ENCODE results near the gene LPCAT3. TPM values are rescaled to one million over a fixed set of nuclear protein-coding genes. Genes with fewer than 3 reads are reported as not detected.

LPCAT3 gene
- total RNA-seq, 2 donors from 2014 or later: 33.6 to 86.7 TPM

DNA sequence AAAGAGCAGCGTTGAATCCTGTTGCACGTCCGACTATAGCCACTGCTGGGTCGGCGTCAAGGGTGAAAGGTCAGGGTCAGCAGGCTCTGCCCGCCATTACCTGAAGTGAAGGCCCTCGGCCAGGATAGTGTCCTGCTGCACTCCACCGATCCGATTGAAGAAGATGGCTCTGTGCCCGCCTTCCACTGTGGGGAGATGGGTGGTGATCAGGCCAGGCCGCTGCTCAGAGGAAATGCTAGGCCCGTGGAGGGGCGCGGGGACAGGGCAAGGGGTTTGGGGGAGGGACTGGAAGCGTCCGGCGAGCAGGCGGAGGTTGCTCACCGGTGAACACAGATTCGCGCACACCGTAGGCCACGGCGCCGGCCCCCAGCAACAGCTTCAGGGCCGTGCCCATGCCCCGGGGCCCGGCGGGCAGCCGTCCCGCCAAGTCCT is 48.2 kb downstream of the LPCAT3 start:
- Histone ChIP-seq H3K27me3 (ENCODE audit: control insufficient read depth, insufficient read depth, low read length, poor library complexity, severe bottlenecking) (no peaks in the 10 kb centered on the region), H3K4me3 (ENCODE audit: low read length) (peak overlapping the region; percentile 100), H3K36me3 (ENCODE audit: control insufficient read depth, insufficient read depth, low read length) (peaks cover 57% of the 10 kb centered on the region), H3K9me3 (ENCODE audit: control insufficient read depth, low read length) (no peaks in the 10 kb centered on the region), H3K27ac (ENCODE audit: low read depth, low read length) (peak overlapping the region; percentile 75), H3K4me1 (ENCODE audit: control insufficient read depth, insufficient read depth, low read length) (peaks cover 5% of the 10 kb centered on the region), H3K9ac (ENCODE audit: extremely low read depth, low read length, poor library complexity, severe bottlenecking) (peak overlapping the region; percentile 98)
- H3K4me1 Mint-ChIP-seq: peaks cover 34% of the 10 kb centered on the region
- no peaks in the 10 kb centered on the region for H3K27me3 Mint-ChIP-seq (ENCODE audit: insufficient read depth)
- TF ChIP-seq, protein P1, sequence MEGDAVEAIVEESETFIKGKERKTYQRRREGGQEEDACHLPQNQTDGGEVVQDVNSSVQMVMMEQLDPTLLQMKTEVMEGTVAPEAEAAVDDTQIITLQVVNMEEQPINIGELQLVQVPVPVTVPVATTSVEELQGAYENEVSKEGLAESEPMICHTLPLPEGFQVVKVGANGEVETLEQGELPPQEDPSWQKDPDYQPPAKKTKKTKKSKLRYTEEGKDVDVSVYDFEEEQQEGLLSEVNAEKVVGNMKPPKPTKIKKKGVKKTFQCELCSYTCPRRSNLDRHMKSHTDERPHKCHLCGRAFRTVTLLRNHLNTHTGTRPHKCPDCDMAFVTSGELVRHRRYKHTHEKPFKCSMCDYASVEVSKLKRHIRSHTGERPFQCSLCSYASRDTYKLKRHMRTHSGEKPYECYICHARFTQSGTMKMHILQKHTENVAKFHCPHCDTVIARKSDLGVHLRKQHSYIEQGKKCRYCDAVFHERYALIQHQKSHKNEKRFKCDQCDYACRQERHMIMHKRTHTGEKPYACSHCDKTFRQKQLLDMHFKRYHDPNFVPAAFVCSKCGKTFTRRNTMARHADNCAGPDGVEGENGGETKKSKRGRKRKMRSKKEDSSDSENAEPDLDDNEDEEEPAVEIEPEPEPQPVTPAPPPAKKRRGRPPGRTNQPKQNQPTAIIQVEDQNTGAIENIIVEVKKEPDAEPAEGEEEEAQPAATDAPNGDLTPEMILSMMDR (conservative IDR thresholded peaks at IDR 0.05): no peak
- peaks cover 65% of the 10 kb centered on the region for H3K36me3 Mint-ChIP-seq (ENCODE audit: low read depth)
- no peaks in the 10 kb centered on the region for H3K9me3 Mint-ChIP-seq
- H3K27ac Mint-ChIP-seq: peak overlapping the region; percentile 98
- H3K4me3 Mint-ChIP-seq: peak overlapping the region; percentile 86
- WGBS, 2 experiments (ENCODE audit: insufficient coverage in 1 of 2, insufficient read length in 1 of 2): 0 to 3% methylated on average over 17 to 31 of the region's 31 CpGs
- no peak for DNase-seq

DNA sequence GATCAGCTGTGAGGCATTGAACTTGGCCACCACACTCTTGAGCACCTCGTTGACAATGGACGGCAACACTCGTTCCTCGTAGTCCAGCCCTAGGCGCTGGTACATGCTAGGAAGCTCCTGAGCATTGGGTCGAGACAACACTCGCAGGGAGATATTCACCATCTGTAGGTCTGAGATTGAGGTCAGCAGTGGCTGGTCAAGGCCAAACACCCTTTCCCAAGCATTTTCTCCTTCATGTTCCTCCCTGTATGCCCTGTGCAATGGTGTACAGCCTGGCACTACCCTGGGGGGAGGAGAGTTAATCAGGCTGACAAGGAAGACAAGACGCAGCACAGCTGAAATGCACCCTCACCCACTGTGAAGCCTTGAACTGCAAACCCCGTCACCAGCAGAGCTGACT is 49.9 kb downstream of the LPCAT3 start:
- H3K36me3 ChIP-seq (ENCODE audit: control insufficient read depth, insufficient read depth, low read length): peaks cover 52% of the 10 kb centered on the region
- H3K4me1 ChIP-seq (ENCODE audit: control insufficient read depth, insufficient read depth, low read length): peaks cover 5% of the 10 kb centered on the region
- Mint-ChIP-seq H3K36me3 (ENCODE audit: low read depth) (peaks cover 60% of the 10 kb centered on the region), H3K9me3 (no peaks in the 10 kb centered on the region), H3K27me3 (ENCODE audit: insufficient read depth) (no peaks in the 10 kb centered on the region), H3K4me1 (peaks cover 47% of the 10 kb centered on the region), H3K4me3 (peak overlapping the region; percentile 86), H3K27ac (peak overlapping the region; percentile 98)
- no peaks in the 10 kb centered on the region for H3K9me3 ChIP-seq (ENCODE audit: control insufficient read depth, low read length)
- no peak overlapping the region for H3K9ac ChIP-seq (ENCODE audit: extremely low read depth, low read length, poor library complexity, severe bottlenecking)
- TF ChIP-seq, protein P1 (conservative IDR thresholded peaks at IDR 0.05): no peak
- H3K27me3 ChIP-seq (ENCODE audit: control insufficient read depth, insufficient read depth, low read length, poor library complexity, severe bottlenecking): no peaks in the 10 kb centered on the region
- 92 to 95% methylated on average over 9 of the region's 9 CpGs for WGBS, 2 experiments (ENCODE audit: insufficient coverage in 1 of 2, insufficient read length in 1 of 2)
- H3K27ac ChIP-seq (ENCODE audit: low read depth, low read length): no peak overlapping the region
- peak overlapping the region; percentile 100 for H3K4me3 ChIP-seq (ENCODE audit: low read length)
- no peak for DNase-seq

DNA sequence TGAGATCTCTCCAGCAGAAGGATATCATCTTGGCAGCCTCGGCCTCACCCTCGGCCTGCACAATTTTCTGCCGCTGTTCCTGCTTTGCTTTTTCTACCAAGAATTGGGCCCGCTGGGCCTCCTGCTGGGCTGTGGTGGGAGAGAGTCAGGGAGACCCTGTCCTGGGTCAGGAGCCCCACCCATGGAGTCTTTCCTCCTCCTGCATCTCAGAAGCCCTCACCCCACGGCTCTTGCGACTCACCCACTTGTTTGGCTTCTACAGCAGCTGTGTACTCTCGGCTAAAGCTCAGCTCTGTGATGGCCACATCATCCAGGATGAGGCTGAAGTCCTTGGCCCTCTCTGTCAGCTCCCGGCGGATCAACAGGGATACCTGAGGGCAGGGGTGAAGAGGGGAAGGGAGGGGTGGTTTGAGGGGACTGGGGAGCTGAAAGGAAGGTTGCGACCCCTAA is 50.6 kb downstream of the LPCAT3 start:
- H3K9me3 Mint-ChIP-seq: no peaks in the 10 kb centered on the region
- no peaks in the 10 kb centered on the region for H3K27me3 Mint-ChIP-seq (ENCODE audit: insufficient read depth)
- H3K36me3 Mint-ChIP-seq (ENCODE audit: low read depth): peaks cover 55% of the 10 kb centered on the region
- Histone ChIP-seq H3K9me3 (ENCODE audit: control insufficient read depth, low read length) (no peaks in the 10 kb centered on the region), H3K27me3 (ENCODE audit: control insufficient read depth, insufficient read depth, low read length, poor library complexity, severe bottlenecking) (no peaks in the 10 kb centered on the region), H3K4me1 (ENCODE audit: control insufficient read depth, insufficient read depth, low read length) (peaks cover 5% of the 10 kb centered on the region), H3K9ac (ENCODE audit: extremely low read depth, low read length, poor library complexity, severe bottlenecking) (no peak overlapping the region), H3K4me3 (ENCODE audit: low read length) (no peak overlapping the region), H3K36me3 (ENCODE audit: control insufficient read depth, insufficient read depth, low read length) (peaks cover 52% of the 10 kb centered on the region), H3K27ac (ENCODE audit: low read depth, low read length) (no peak overlapping the region)
- H3K4me3 Mint-ChIP-seq: no peak overlapping the region
- TF ChIP-seq, protein P1 (conservative IDR thresholded peaks at IDR 0.05): no peak
- H3K27ac Mint-ChIP-seq: peak overlapping the region; percentile 60
- H3K4me1 Mint-ChIP-seq: peaks cover 49% of the 10 kb centered on the region
- no peak for DNase-seq
- 96 to 97% methylated on average over 3 to 10 of the region's 10 CpGs for WGBS, 2 experiments (ENCODE audit: insufficient coverage in 1 of 2, insufficient read length in 1 of 2)

Data from endodermal cell (in vitro differentiated cells).